ENCODE data around the gene NYAP1.
"Not testable (repeated sequence)": the region's sequence is repeated elsewhere in the genome, so short reads cannot be mapped to it uniquely, and the experiment has no call there.

The NYAP1 gene

DNA sequence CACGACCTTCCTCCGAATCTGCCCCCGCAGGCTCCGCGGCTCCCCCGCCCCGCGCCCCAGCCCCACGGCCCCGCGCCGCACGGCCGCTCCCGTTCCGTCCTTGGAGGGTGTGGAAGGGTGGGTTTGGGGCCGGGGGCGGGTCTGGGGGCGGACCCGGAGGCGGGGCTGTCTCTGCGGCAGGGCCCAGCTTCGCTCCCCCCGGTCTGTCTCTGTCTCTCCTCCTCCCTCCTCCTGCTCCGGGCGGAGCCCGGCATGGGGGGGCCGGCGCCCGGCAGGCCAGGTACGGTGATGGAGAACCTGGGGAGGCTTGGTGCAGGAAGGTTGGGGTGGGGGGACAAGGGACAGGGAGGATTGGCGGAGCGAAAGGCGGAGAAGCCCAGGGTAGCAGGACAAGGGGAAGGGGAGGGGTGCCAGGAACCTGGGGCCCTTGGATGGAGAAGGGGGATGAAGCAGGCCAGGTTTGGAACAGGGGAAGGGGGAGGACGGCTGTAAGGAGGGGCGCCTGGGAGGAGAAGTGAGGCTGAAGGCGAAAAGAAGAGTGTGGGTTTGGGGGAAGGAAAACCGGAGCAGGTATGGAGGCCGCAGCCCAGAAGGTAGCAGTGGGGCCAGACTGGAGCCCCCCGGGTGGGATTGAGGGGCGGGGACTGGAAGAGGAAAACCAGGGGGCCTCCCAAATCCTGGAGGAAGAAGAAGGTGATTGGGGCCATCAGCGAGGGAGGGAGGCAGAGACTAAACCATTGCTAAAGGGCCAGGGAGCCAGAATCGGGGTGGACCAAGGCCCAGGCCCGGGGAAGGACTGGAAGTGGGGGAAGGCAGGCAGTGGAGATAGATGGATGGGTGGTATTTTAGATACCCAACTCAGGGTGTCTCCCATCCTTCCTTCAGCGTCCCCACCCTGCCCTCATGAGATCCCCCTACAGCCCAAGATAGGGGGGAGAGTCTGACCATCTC is at the start of gene NYAP1:
TSS of gene NYAP1 (plus strand) at position 206 of the 951 bp plus-strand sequence. CDS start 1,385 bp downstream, outside the sequence.
- TF ChIP-seq, protein P1, sequence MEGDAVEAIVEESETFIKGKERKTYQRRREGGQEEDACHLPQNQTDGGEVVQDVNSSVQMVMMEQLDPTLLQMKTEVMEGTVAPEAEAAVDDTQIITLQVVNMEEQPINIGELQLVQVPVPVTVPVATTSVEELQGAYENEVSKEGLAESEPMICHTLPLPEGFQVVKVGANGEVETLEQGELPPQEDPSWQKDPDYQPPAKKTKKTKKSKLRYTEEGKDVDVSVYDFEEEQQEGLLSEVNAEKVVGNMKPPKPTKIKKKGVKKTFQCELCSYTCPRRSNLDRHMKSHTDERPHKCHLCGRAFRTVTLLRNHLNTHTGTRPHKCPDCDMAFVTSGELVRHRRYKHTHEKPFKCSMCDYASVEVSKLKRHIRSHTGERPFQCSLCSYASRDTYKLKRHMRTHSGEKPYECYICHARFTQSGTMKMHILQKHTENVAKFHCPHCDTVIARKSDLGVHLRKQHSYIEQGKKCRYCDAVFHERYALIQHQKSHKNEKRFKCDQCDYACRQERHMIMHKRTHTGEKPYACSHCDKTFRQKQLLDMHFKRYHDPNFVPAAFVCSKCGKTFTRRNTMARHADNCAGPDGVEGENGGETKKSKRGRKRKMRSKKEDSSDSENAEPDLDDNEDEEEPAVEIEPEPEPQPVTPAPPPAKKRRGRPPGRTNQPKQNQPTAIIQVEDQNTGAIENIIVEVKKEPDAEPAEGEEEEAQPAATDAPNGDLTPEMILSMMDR (IDR thresholded peaks at IDR 0.05; ENCODE audit: control insufficient read depth, insufficient read depth, low read depth, low read length, missing control alignments) = no peak
- peak within 1 kb of the TSS; percentile 57 for H3K4me3 ChIP-seq (ENCODE audit: control insufficient read depth, low read depth, low read length)
- DNase-seq (ENCODE audit: low read depth) = no peak

DNA sequence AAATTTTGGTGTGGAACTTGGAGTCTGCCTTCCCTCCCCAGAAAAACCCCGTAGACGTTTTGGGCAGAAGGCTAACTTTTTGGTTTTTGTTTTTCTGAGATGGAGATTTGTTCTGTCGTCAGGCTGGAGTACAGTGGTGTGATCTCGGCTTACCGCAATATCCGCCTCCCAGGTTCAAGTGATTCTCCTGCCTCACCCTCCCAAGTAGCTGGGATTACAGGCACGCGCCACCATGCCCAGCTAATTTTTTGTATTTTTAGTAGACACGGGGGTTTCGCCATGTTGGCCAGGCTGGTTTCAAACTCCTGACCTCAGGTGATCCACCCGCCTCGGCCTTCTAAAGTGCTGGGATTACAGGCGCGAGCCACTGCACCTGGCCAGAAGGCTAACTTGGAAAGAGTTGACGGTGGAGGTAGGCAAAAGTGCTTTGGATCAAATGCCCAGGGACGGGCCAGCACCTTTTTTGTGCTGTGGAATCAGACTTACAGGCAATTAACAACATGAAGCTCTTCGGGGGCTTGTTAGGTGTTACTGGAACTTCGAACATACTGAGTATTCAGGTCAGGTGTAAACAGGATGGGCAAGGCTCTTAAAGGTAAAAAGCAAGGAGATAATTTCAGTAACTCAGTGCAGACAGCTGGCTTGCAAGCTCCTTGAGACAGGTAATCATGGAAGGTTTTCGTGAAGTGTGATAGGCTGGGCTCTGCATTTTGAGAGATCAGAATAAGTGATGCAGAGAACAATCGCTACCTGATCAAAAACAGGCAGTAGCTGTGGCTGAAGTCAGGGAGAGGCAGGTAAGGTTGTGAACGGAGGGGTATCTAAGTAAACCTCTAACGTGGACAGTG is 49.2 kb upstream of the NYAP1 start:
- H3K4me3 ChIP-seq (ENCODE audit: control insufficient read depth, low read depth, low read length) = peak overlapping the region; percentile 66
- TF ChIP-seq, protein P1 (IDR thresholded peaks at IDR 0.05; ENCODE audit: control insufficient read depth, insufficient read depth, low read depth, low read length, missing control alignments) = no peak
- DNase-seq (ENCODE audit: low read depth) = no peak

DNA sequence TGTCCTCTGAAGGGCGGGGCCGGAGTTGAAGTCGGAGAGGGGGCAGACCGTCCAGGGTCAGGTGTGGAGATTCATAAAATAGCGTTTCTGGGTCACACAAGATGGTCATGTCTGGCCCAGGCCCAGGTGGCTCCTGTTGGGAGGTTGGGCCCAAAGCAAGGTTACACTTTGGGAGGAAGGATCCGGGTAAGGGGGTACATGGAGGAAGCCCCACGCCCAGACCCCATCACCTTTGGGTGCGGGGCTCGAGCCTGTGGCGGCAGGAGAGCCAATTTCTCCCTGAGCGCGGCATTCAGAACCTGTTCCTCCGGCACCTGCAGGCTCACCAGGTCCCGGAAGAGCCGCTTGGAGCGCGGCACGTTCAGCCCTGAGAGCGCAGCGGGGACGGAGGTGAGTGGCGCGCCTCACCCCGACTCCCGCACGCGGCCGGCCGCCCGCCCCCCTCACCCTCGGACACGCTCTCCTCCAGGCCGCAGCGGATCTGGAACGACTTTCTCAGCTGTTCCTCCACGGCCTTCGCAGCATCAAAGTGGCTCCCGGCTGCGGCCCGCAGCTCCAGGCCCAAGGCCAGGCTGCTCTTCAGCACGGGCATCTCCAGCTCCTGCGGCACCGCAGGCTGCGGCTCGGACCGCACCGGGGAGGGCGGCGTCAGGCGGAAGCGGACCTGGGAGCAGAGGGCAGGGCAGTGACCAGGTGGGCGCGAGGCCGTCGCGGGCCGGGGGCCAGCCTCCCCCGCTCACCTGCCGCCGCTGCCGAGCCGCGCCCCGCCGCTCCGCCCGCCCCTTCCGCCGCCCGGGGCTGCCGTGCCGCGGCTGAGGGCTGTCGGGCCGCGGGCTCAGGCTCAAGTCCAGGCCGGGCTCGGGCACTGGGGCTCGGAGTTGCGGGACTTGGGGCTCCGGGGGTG is 48.1 kb upstream of the NYAP1 start:
- TF ChIP-seq, protein P1 (IDR thresholded peaks at IDR 0.05; ENCODE audit: control insufficient read depth, insufficient read depth, low read depth, low read length, missing control alignments) = no peak
- peak overlapping the region; percentile 66 for H3K4me3 ChIP-seq (ENCODE audit: control insufficient read depth, low read depth, low read length)
- DNase-seq (ENCODE audit: low read depth) = no peak

DNA sequence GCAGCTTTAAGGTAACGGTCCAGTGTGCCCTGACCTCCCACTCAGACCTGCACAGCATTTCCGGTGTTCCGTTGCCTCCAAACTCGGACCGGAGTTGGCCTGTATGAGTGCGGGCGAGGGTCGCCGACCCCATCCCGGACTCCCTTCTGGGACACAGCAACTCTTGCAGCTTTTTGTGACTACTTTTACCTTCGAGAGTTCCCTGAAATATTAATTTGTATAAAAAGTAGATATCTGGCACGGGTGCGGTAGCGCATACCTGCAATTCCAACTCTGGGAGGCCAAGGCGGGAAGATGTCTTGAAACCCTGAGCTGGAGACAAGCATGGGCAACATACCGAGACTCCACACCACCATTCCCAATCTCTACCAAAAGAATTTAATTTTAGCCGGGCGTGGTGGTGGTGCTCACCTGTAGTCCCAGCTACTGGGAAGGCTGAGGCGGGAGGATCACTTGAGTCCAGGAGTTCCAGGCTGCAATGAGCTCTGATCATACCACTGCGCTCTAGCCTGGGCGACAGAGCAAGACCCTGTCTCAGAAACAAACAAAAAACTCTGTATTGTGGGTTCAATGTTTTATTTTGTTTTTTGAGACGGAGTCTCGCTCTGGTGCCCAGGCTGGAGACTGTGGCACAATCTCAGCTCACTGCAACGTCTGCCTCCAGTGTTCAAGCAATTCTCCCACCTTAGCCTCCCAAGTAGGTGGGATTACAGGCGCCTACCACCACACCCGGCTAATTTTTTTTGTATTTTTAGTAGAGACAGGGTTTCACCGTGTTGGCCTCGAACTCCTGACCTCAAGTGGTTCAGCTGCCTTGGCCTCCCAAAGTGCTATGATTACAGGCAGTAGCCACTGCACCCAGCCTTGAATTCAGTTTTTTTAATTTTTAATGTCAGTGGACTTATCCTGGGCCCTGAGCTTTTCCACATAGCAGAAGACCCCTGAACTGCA is 46.3 kb upstream of the NYAP1 start:
- no peak overlapping the region for H3K4me3 ChIP-seq (ENCODE audit: control insufficient read depth, low read depth, low read length)
- no peak for DNase-seq (ENCODE audit: low read depth)
- TF ChIP-seq, protein P1 (IDR thresholded peaks at IDR 0.05; ENCODE audit: control insufficient read depth, insufficient read depth, low read depth, low read length, missing control alignments) = no peak

DNA sequence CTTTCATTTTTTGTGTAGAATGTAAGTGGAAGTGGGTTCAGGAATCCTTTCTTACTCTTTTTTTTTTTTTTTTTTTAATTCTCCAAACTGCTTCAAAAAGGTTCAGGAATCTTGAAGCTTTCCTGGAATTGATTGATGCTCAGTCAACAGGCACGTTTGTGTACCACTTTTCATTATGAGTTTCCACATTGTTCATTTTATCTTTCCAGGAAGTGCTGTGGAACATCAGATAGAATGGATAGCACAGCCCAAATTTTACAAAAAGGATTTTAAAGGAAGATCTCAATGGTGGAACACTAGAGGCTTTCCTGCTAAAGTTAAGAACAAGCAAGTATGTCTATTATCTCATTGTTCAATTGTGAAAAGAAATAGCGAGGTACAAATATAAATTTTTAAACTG is 45.6 kb upstream of the NYAP1 start:
- H3K4me3 ChIP-seq (ENCODE audit: control insufficient read depth, low read depth, low read length) = no peak overlapping the region
- TF ChIP-seq, protein P1 (IDR thresholded peaks at IDR 0.05; ENCODE audit: control insufficient read depth, insufficient read depth, low read depth, low read length, missing control alignments) = no peak
- no peak for DNase-seq (ENCODE audit: low read depth)

DNA sequence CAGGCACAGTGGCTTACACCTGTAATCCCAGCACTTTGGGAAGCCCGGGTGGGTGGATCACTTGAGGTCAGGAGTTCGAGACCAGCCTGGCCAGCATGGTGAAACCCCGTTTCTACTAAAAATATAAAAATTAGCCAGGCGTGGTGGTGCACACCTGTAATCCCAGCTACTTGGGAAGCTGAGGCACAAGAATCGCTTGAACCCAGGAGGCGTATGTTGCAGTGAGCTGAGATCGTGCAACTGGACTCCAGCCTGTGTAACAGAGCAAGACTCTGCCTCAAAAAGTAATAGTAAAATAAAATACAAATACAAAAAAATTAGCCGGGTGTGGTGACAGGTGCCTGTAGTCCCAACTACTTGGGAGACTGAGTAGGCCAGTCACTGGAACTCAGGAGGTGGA is 45.0 kb upstream of the NYAP1 start:
- DNase-seq (ENCODE audit: low read depth); H3K4me3 ChIP-seq (ENCODE audit: control insufficient read depth, low read depth, low read length): not testable (repeated sequence)

DNA sequence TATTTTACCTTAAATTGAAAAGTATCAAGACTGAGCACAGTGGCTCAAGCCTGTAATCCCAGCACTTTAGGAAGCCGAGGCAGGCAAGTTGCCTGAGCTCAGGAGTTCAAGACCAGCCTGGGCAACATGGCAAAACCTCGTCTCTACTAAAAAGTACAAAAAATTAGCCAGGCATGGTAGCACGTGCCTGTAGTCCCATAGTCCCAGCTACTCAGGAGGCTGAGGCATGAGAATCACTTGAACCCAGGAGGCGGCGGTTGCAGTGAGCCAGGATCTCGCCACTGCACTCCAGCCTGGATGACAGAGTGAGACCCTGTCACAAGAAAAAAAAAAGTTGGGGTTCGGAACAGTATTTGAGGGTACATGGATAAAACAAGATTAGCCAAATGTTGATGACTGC is 44.5 kb upstream of the NYAP1 start:
- H3K4me3 ChIP-seq (ENCODE audit: control insufficient read depth, low read depth, low read length); DNase-seq (ENCODE audit: low read depth): not testable (repeated sequence)

Data from AG09309 (cell line).